ENCODE results near the gene EFNA5.
"Not testable (repeated sequence)": the region's sequence is repeated elsewhere in the genome, so short reads cannot be mapped to it uniquely, and the experiment has no call there.

EFNA5 gene

GRCh38 chr5:107499776-107500175, 171.0 kb downstream of the EFNA5 start:
- DNase-seq (ENCODE audit: low spot score): no peak

GRCh38 chr5:107499237-107499636, 171.5 kb downstream of the EFNA5 start:
- no peak for FAIRE-seq
- DNase-seq (ENCODE audit: low spot score): no peak

More at GRCh38 chr5:107499776-107500175, 171.0 kb downstream of the EFNA5 start:
- FAIRE-seq: no peak

GRCh38 chr5:107496466-107496865, 174.3 kb downstream of the EFNA5 start:
- FAIRE-seq: no peak

GRCh38 chr5:107494129-107494528, 176.6 kb downstream of the EFNA5 start:
- FAIRE-seq; DNase-seq (ENCODE audit: low spot score): not testable (repeated sequence)

More at GRCh38 chr5:107496466-107496865, 174.3 kb downstream of the EFNA5 start:
- no peak for DNase-seq (ENCODE audit: low spot score)

GRCh38 chr5:107487056-107487542, 183.6 kb downstream of the EFNA5 start:
- DNase-seq (ENCODE audit: low spot score): no peak
- FAIRE-seq: no peak

- peak; percentile 82 for DNase-seq (ENCODE audit: low spot score)
- FAIRE-seq: peak; percentile 95
Measured at GRCh38 chr5:107486489-107486888, 184.2 kb downstream of the EFNA5 start.

- FAIRE-seq (no peak), DNase-seq (ENCODE audit: low spot score) (no peak)
Measured at GRCh38 chr5:107485184-107485583, 185.6 kb downstream of the EFNA5 start.

- FAIRE-seq: no peak
- no peak for DNase-seq (ENCODE audit: low spot score)
Measured at GRCh38 chr5:107484281-107484680, 186.5 kb downstream of the EFNA5 start.

- DNase-seq (ENCODE audit: low spot score) (no peak), FAIRE-seq (no peak)
Measured at GRCh38 chr5:107483231-107484024, 187.3 kb downstream of the EFNA5 start.

GRCh38 chr5:107478068-107478641, 192.6 kb downstream of the EFNA5 start:
- no peak for DNase-seq (ENCODE audit: low spot score)

GRCh38 chr5:107477492-107477891, 193.2 kb downstream of the EFNA5 start:
- DNase-seq (ENCODE audit: low spot score) (no peak), FAIRE-seq (no peak)

More at GRCh38 chr5:107478068-107478641, 192.6 kb downstream of the EFNA5 start:
- no peak for FAIRE-seq

- DNase-seq (ENCODE audit: low spot score) (peak; percentile 42), FAIRE-seq (no peak)
Measured at GRCh38 chr5:107476783-107477182, 194.0 kb downstream of the EFNA5 start.

GRCh38 chr5:107474716-107475489, 195.8 kb downstream of the EFNA5 start:
- FAIRE-seq: peak; percentile 25
- DNase-seq (ENCODE audit: low spot score): no peak

- FAIRE-seq: no peak
- DNase-seq (ENCODE audit: low spot score): no peak
Measured at GRCh38 chr5:107474361-107474715, 196.4 kb downstream of the EFNA5 start.

- DNase-seq (ENCODE audit: low spot score) (no peak), FAIRE-seq (no peak)
Measured at GRCh38 chr5:107472620-107473064, 198.1 kb downstream of the EFNA5 start.

GRCh38 chr5:107470295-107470582, 200.5 kb downstream of the EFNA5 start:
- peak; percentile 81 for FAIRE-seq
- DNase-seq (ENCODE audit: low spot score): peak; percentile 63

GRCh38 chr5:107469485-107470294, 201.0 kb downstream of the EFNA5 start:
- DNase-seq (ENCODE audit: low spot score): peak; percentile 93

GRCh38 chr5:107469064-107469463, 201.7 kb downstream of the EFNA5 start:
- FAIRE-seq (no peak), DNase-seq (ENCODE audit: low spot score) (no peak)

More at GRCh38 chr5:107469485-107470294, 201.0 kb downstream of the EFNA5 start:
- peak; percentile 92 for FAIRE-seq

- no peak for DNase-seq (ENCODE audit: low spot score)
- no peak for FAIRE-seq
Measured at GRCh38 chr5:107468276-107468675, 202.5 kb downstream of the EFNA5 start.

- DNase-seq (ENCODE audit: low spot score) (no peak), FAIRE-seq (no peak)
Measured at GRCh38 chr5:107467137-107467932, 203.4 kb downstream of the EFNA5 start.
